ENCODE data around the gene FARP2. TPM values are rescaled to one million over a fixed set of nuclear protein-coding genes. Genes with fewer than 3 reads are reported as not detected.

Gene FARP2
- total RNA-seq, 1 donor: 41.3 TPM

DNA sequence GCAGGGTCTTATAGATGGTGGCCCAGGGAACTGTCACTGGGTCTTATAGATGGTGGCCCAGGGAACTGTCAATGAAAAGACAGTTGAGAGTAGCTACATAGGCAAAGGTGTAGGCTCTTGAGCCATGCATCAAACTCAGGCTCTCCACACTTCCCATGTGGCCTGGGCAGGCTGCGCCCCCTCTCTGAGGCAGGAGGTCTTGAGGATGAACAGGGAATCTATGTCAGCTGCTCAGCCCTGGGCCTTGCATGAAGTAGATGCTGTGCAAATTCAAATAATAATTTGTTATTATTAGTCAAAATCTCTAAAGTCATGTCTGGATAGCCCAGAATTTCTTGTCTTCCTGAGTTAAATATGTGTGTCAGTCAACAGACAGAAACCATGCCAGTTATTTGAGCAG lies 125.6 kb downstream of the FARP2 start:
- Histone ChIP-seq H3K27ac (ENCODE audit: low read depth, low read length) (no peak overlapping the region), H3K36me3 (ENCODE audit: insufficient read depth, low read length) (no peaks in the 10 kb centered on the region), H3K9me3 (ENCODE audit: low read depth, low read length) (no peaks in the 10 kb centered on the region), H2AFZ (ENCODE audit: low read length) (no peak overlapping the region), H3K27me3 (ENCODE audit: insufficient read depth, low read length) (no peaks in the 10 kb centered on the region), H3K4me1 (ENCODE audit: insufficient read depth, low read length) (no peaks in the 10 kb centered on the region), H3K4me3 (ENCODE audit: insufficient read depth, low read length) (no peak overlapping the region), H4K20me1 (ENCODE audit: insufficient read depth, low read length) (peaks cover 2% of the 10 kb centered on the region), H3K4me2 (ENCODE audit: insufficient read depth, low read length) (no peak overlapping the region), H3K79me2 (ENCODE audit: insufficient read depth, low read length) (no peaks in the 10 kb centered on the region)
- TF ChIP-seq, protein P1, sequence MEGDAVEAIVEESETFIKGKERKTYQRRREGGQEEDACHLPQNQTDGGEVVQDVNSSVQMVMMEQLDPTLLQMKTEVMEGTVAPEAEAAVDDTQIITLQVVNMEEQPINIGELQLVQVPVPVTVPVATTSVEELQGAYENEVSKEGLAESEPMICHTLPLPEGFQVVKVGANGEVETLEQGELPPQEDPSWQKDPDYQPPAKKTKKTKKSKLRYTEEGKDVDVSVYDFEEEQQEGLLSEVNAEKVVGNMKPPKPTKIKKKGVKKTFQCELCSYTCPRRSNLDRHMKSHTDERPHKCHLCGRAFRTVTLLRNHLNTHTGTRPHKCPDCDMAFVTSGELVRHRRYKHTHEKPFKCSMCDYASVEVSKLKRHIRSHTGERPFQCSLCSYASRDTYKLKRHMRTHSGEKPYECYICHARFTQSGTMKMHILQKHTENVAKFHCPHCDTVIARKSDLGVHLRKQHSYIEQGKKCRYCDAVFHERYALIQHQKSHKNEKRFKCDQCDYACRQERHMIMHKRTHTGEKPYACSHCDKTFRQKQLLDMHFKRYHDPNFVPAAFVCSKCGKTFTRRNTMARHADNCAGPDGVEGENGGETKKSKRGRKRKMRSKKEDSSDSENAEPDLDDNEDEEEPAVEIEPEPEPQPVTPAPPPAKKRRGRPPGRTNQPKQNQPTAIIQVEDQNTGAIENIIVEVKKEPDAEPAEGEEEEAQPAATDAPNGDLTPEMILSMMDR (IDR thresholded peaks at IDR 0.05; ENCODE audit: extremely low read depth, low read depth, low read length): no peak
- DNase-seq (ENCODE audit: insufficient read length, low spot score, missing footprints): peak; percentile 80

DNA sequence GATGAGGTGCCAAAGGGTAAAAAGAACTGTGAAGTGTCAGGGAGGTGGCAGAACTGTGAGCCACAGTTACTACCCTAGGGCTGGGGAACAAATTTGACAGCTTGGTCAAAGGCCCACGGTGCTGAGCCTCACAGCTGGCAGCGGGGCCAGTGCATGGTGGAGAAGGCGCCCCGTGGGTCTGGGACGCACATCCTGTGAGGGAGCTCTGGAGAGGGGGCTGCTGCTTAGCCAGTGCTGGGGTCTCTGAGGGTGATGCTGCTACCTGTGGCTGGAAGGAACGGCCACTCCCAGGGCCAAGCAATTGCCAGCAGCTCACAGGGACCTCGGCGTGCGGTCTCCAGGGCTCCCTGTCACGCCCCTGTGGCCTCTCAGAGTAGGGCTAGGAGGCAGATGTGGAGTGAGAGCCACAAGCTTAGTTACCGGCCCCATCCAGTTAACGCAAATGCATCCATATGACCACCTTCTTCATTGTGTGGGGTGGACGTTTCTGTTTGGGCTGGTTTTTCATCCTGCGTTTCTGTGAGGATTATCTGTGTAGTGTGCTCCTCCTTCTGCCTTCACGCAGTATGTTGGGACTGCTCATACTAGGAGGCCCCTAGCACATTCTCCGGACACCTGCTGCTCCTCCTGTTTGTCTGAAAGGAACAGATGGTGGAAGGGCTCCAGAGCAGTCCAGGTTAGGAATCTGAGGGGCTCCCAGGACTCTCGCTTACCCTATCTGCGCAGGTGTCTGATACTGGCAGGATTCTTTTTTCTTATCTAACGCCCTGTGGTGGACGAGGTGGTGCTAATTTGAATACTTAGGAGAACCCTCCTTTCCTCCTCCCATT lies 126.3 kb downstream of the FARP2 start:
- no peak overlapping the region for H2AFZ ChIP-seq (ENCODE audit: low read length)
- TF ChIP-seq, protein P1 (IDR thresholded peaks at IDR 0.05; ENCODE audit: extremely low read depth, low read depth, low read length): no peak

DNA sequence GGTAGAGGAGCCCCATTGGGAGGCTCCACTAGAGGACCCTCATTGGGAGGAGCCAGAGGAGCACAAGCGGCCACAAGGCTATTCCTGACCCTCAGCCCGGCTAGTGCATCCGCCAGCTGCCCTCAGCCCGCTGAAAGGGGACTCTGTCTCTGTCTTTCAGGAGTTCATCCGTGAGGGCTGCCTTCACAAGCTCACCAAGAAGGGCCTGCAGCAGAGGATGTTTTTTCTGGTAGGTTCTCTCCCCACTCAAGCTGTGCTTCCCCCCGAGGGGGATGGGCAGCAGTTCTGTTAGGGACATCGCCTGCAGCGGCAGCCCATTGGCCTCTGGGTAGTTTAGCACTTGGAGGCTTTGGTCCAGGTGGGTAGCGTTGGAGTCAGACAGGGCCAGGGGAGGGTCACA lies 127.2 kb downstream of the FARP2 start:
- Histone ChIP-seq H3K27ac (ENCODE audit: low read depth, low read length) (no peak overlapping the region), H3K4me3 (ENCODE audit: insufficient read depth, low read length) (no peak overlapping the region), H3K4me1 (ENCODE audit: insufficient read depth, low read length) (no peaks in the 10 kb centered on the region), H3K27me3 (ENCODE audit: insufficient read depth, low read length) (no peaks in the 10 kb centered on the region), H3K79me2 (ENCODE audit: insufficient read depth, low read length) (no peaks in the 10 kb centered on the region), H3K36me3 (ENCODE audit: insufficient read depth, low read length) (no peaks in the 10 kb centered on the region), H3K4me2 (ENCODE audit: insufficient read depth, low read length) (no peak overlapping the region), H2AFZ (ENCODE audit: low read length) (no peak overlapping the region), H4K20me1 (ENCODE audit: insufficient read depth, low read length) (peaks cover 2% of the 10 kb centered on the region), H3K9me3 (ENCODE audit: low read depth, low read length) (no peaks in the 10 kb centered on the region)
- peak; percentile 13 for DNase-seq (ENCODE audit: insufficient read length, low spot score, missing footprints)
- TF ChIP-seq, protein P1 (IDR thresholded peaks at IDR 0.05; ENCODE audit: extremely low read depth, low read depth, low read length): no peak

More for the DNA sequence above, 126.3 kb downstream of the FARP2 start:
- H3K27me3 ChIP-seq (ENCODE audit: insufficient read depth, low read length): no peaks in the 10 kb centered on the region
- no peaks in the 10 kb centered on the region for H3K79me2 ChIP-seq (ENCODE audit: insufficient read depth, low read length)
- peaks cover 2% of the 10 kb centered on the region for H4K20me1 ChIP-seq (ENCODE audit: insufficient read depth, low read length)
- no peaks in the 10 kb centered on the region for H3K9me3 ChIP-seq (ENCODE audit: low read depth, low read length)
- no peak overlapping the region for H3K27ac ChIP-seq (ENCODE audit: low read depth, low read length)
- H3K4me3 ChIP-seq (ENCODE audit: insufficient read depth, low read length): no peak overlapping the region
- no peak overlapping the region for H3K4me2 ChIP-seq (ENCODE audit: insufficient read depth, low read length)
- H3K36me3 ChIP-seq (ENCODE audit: insufficient read depth, low read length): no peaks in the 10 kb centered on the region
- no peaks in the 10 kb centered on the region for H3K4me1 ChIP-seq (ENCODE audit: insufficient read depth, low read length)
- DNase-seq (ENCODE audit: insufficient read length, low spot score, missing footprints): peak; percentile 74

DNA sequence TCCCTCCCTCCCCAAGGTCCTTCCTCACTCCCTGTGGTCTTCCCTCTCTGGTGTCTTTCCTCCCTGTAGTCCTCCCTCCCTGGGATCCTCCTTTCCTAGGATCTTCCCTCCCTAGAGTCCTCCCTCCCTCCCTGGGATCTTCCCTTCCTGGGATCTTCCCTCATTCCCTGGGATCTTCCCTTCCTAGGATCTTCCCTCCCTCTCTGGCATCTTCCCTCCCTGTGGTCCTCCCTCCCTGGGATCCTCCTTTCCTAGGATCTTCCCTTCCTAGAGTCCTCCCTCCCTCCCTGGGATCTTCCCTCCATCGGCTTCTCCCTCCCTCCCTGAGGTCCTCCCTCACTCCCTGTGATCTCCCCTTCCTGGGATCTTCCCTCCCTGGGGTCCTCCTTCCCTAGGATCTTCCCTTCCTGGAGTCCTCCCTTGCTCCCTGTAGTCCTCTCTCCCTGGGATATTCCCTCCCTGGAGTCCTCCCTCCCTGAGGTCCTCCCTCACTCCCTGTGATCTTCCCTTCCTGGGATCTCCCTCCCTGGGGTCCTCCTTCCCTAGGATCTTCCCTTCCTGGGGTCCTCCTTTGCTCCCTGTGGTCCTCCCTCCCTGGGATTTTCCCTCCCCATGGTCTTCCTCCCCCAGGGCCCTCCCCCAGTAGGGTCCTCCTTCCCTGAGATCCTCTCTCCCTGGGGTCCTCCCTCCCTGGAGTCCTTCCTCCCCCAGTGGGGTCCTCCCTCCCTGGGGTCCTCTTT lies 129.3 kb downstream of the FARP2 start:
- Histone ChIP-seq H3K4me2 (ENCODE audit: insufficient read depth, low read length) (no peak overlapping the region), H3K36me3 (ENCODE audit: insufficient read depth, low read length) (no peaks in the 10 kb centered on the region), H4K20me1 (ENCODE audit: insufficient read depth, low read length) (peaks cover 2% of the 10 kb centered on the region), H3K4me3 (ENCODE audit: insufficient read depth, low read length) (no peak overlapping the region), H3K79me2 (ENCODE audit: insufficient read depth, low read length) (no peaks in the 10 kb centered on the region), H2AFZ (ENCODE audit: low read length) (no peak overlapping the region), H3K4me1 (ENCODE audit: insufficient read depth, low read length) (no peaks in the 10 kb centered on the region), H3K27ac (ENCODE audit: low read depth, low read length) (no peak overlapping the region), H3K9me3 (ENCODE audit: low read depth, low read length) (no peaks in the 10 kb centered on the region), H3K27me3 (ENCODE audit: insufficient read depth, low read length) (no peaks in the 10 kb centered on the region)
- DNase-seq (ENCODE audit: insufficient read length, low spot score, missing footprints): peak; percentile 58
- TF ChIP-seq, protein P1 (IDR thresholded peaks at IDR 0.05; ENCODE audit: extremely low read depth, low read depth, low read length): no peak
